SK-N-SH treated with all-trans-retinoic acid at 6 μM for 48 hours (cell line): Measurements from ENCODE around the gene KIAA0753.

Experiments
- BACH2 ChIP-seq: fragments of 250-450 bp; sonication (Bioruptor Pico); IDR thresholded peaks from 2 replicates; pipeline ENCODE4 v1.9.0; 2021; ENCODE audit warnings: mild to moderate bottlenecking, borderline replicate concordance
- ESRRG ChIP-seq: fragments of 250-450 bp; sonication (Bioruptor Pico); IDR thresholded peaks from 2 replicates; pipeline ENCODE4 v1.6.1; 2021; ENCODE audit warnings: mild to moderate bottlenecking
- OSR1 ChIP-seq: fragments of 250-450 bp; sonication (Bioruptor Pico); IDR thresholded peaks from 2 replicates; pipeline ENCODE4 v1.8.0; 2022; ENCODE audit warnings: moderate library complexity, mild to moderate bottlenecking, inconsistent platforms
- RARB ChIP-seq: fragments of 250-450 bp; sonication (Bioruptor Pico); IDR thresholded peaks from 2 replicates; pipeline ENCODE4 v1.8.0; 2021; ENCODE audit warnings: mild to moderate bottlenecking, moderate library complexity
- TCF4 ChIP-seq: fragments of 250-450 bp; sonication (Bioruptor Pico); IDR thresholded peaks from 2 replicates; pipeline ENCODE4 v1.8.0; 2021; ENCODE audit warnings: mild to moderate bottlenecking, moderate library complexity, borderline replicate concordance
- TOX ChIP-seq: fragments of 250-450 bp; sonication (Bioruptor Pico); IDR thresholded peaks from 2 replicates; pipeline ENCODE4 v1.8.0; 2021; ENCODE audit warnings: mild to moderate bottlenecking, moderate library complexity, borderline replicate concordance
- ZFP3 ChIP-seq: fragments of 250-450 bp; sonication (Bioruptor Pico); IDR thresholded peaks from 2 replicates; pipeline ENCODE4 v1.5.0; 2020; ENCODE audit warnings: mild to moderate bottlenecking, moderate library complexity
- ZFP30 ChIP-seq: fragments of 450-650 bp; formaldehyde crosslinking; IDR thresholded peaks from 2 replicates; pipeline ENCODE4 v1.5.0; 2022; ENCODE audit warnings: mild to moderate bottlenecking, moderate library complexity
- TF ChIP-seq, protein P1 (sequence below): fragments of 250-450 bp; sonication (Bioruptor Pico); IDR thresholded peaks from 2 replicates; pipeline ENCODE4 v1.8.0; 2020; ENCODE audit warnings: mild to moderate bottlenecking, moderate library complexity, borderline replicate concordance
- TF ChIP-seq, protein P2 (sequence below): fragments of 250-450 bp; sonication (Bioruptor Pico); IDR thresholded peaks from 2 replicates; pipeline ENCODE4 v1.5.0; 2020; ENCODE audit warnings: mild to moderate bottlenecking, moderate library complexity
- TF ChIP-seq, protein P3 (sequence below): fragments of 250-450 bp; sonication (Bioruptor Pico); IDR thresholded peaks from 2 replicates; pipeline ENCODE4 v1.5.1; 2020; ENCODE audit warnings: low read depth, mild to moderate bottlenecking, moderate library complexity

- TF ChIP-seq, protein P1, sequence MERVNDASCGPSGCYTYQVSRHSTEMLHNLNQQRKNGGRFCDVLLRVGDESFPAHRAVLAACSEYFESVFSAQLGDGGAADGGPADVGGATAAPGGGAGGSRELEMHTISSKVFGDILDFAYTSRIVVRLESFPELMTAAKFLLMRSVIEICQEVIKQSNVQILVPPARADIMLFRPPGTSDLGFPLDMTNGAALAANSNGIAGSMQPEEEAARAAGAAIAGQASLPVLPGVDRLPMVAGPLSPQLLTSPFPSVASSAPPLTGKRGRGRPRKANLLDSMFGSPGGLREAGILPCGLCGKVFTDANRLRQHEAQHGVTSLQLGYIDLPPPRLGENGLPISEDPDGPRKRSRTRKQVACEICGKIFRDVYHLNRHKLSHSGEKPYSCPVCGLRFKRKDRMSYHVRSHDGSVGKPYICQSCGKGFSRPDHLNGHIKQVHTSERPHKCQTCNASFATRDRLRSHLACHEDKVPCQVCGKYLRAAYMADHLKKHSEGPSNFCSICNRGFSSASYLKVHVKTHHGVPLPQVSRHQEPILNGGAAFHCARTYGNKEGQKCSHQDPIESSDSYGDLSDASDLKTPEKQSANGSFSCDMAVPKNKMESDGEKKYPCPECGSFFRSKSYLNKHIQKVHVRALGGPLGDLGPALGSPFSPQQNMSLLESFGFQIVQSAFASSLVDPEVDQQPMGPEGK, result no peak
- TF ChIP-seq OSR1 (CRISPR knock-in tag) (no peak), ZFP30 (CRISPR knock-in tag) (no peak), ZFP3 (CRISPR knock-in tag) (no peak), RARB (CRISPR knock-in tag) (no peak), TOX (CRISPR knock-in tag) (no peak), ESRRG (CRISPR knock-in tag) (no peak), TCF4 (no peak), BACH2 (CRISPR knock-in tag) (no peak)
- TF ChIP-seq, protein P2, sequence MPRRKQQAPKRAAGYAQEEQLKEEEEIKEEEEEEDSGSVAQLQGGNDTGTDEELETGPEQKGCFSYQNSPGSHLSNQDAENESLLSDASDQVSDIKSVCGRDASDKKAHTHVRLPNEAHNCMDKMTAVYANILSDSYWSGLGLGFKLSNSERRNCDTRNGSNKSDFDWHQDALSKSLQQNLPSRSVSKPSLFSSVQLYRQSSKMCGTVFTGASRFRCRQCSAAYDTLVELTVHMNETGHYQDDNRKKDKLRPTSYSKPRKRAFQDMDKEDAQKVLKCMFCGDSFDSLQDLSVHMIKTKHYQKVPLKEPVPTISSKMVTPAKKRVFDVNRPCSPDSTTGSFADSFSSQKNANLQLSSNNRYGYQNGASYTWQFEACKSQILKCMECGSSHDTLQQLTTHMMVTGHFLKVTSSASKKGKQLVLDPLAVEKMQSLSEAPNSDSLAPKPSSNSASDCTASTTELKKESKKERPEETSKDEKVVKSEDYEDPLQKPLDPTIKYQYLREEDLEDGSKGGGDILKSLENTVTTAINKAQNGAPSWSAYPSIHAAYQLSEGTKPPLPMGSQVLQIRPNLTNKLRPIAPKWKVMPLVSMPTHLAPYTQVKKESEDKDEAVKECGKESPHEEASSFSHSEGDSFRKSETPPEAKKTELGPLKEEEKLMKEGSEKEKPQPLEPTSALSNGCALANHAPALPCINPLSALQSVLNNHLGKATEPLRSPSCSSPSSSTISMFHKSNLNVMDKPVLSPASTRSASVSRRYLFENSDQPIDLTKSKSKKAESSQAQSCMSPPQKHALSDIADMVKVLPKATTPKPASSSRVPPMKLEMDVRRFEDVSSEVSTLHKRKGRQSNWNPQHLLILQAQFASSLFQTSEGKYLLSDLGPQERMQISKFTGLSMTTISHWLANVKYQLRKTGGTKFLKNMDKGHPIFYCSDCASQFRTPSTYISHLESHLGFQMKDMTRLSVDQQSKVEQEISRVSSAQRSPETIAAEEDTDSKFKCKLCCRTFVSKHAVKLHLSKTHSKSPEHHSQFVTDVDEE (CRISPR knock-in tag), result no peak
- TF ChIP-seq, protein P3, sequence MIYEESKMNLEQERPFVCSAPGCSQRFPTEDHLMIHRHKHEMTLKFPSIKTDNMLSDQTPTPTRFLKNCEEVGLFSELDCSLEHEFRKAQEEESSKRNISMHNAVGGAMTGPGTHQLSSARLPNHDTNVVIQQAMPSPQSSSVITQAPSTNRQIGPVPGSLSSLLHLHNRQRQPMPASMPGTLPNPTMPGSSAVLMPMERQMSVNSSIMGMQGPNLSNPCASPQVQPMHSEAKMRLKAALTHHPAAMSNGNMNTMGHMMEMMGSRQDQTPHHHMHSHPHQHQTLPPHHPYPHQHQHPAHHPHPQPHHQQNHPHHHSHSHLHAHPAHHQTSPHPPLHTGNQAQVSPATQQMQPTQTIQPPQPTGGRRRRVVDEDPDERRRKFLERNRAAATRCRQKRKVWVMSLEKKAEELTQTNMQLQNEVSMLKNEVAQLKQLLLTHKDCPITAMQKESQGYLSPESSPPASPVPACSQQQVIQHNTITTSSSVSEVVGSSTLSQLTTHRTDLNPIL, result no peak
Measured at GRCh38 chr17:6683081-6683684, 42.7 kb upstream of the KIAA0753 start.
